ENCODE measurements around the gene IDH3G. TPM values are rescaled to one million over a fixed set of nuclear protein-coding genes. Genes with fewer than 3 reads are reported as not detected.
A peak's percentile ranks its signal among the peaks of the same experiment; 100 is the strongest.
"Not testable (repeated sequence)": the region's sequence is repeated elsewhere in the genome, so short reads cannot be mapped to it uniquely, and the experiment has no call there.

Gene IDH3G
- polyA plus RNA-seq, 1 donor = 58.7 TPM

GRCh38 chrX:153746991-153747390 lies 47.2 kb downstream of the IDH3G start:
- H3K27me3 ChIP-seq (ENCODE audit: control insufficient read depth, insufficient read depth, low read length); H3K36me3 ChIP-seq (ENCODE audit: control insufficient read depth, insufficient read depth, low read length); H3K9me3 ChIP-seq (ENCODE audit: control insufficient read depth, low read depth, low read length); H3K4me3 ChIP-seq (ENCODE audit: low read length); DNase-seq; H3K27ac ChIP-seq (ENCODE audit: low read length): not testable (repeated sequence)
- peaks cover 13% of the 10 kb centered on the region for H3K4me1 ChIP-seq (ENCODE audit: control insufficient read depth, insufficient read depth, low read length)
- no CpG with 5 or more reads among the region's 6 CpGs for whole genome bisulfite sequencing (ENCODE audit: insufficient coverage, low lambda C conversion rate)

- Histone ChIP-seq H3K27me3 (ENCODE audit: control insufficient read depth, insufficient read depth, low read length) (no peaks in the 10 kb centered on the region), H3K36me3 (ENCODE audit: control insufficient read depth, insufficient read depth, low read length) (no peaks in the 10 kb centered on the region), H3K27ac (ENCODE audit: low read length) (no peak overlapping the region), H3K9me3 (ENCODE audit: control insufficient read depth, low read depth, low read length) (no peaks in the 10 kb centered on the region), H3K4me3 (ENCODE audit: low read length) (no peak overlapping the region), H3K4me1 (ENCODE audit: control insufficient read depth, insufficient read depth, low read length) (peaks cover 13% of the 10 kb centered on the region)
- no peak for DNase-seq
- WGBS (ENCODE audit: insufficient coverage, low lambda C conversion rate) = no CpG with 5 or more reads among the region's 3 CpGs
Observed at GRCh38 chrX:153746359-153746758, 47.8 kb downstream of the IDH3G start.

GRCh38 chrX:153745067-153745433 lies 49.1 kb downstream of the IDH3G start:
- peaks cover 25% of the 10 kb centered on the region for H3K4me1 ChIP-seq (ENCODE audit: control insufficient read depth, insufficient read depth, low read length)
- no CpG with 5 or more reads among the region's 12 CpGs for WGBS (ENCODE audit: insufficient coverage, low lambda C conversion rate)
- H3K4me3 ChIP-seq (ENCODE audit: low read length); H3K27me3 ChIP-seq (ENCODE audit: control insufficient read depth, insufficient read depth, low read length); H3K27ac ChIP-seq (ENCODE audit: low read length); H3K9me3 ChIP-seq (ENCODE audit: control insufficient read depth, low read depth, low read length); H3K36me3 ChIP-seq (ENCODE audit: control insufficient read depth, insufficient read depth, low read length); DNase-seq: not testable (repeated sequence)

GRCh38 chrX:153744210-153745066 lies 49.7 kb downstream of the IDH3G start:
- DNase-seq = no peak
- no peaks in the 10 kb centered on the region for H3K27me3 ChIP-seq (ENCODE audit: control insufficient read depth, insufficient read depth, low read length)
- no CpG with 5 or more reads among the region's 38 CpGs for WGBS (ENCODE audit: insufficient coverage, low lambda C conversion rate)
- H3K4me3 ChIP-seq (ENCODE audit: low read length) = peak overlapping the region; percentile 39
- peaks cover 28% of the 10 kb centered on the region for H3K4me1 ChIP-seq (ENCODE audit: control insufficient read depth, insufficient read depth, low read length)
- H3K27ac ChIP-seq (ENCODE audit: low read length) = peak overlapping the region; percentile 89
- no peaks in the 10 kb centered on the region for H3K9me3 ChIP-seq (ENCODE audit: control insufficient read depth, low read depth, low read length)
- peaks cover 3% of the 10 kb centered on the region for H3K36me3 ChIP-seq (ENCODE audit: control insufficient read depth, insufficient read depth, low read length)

- Histone ChIP-seq H3K4me3 (ENCODE audit: low read length) (peak overlapping the region; percentile 39), H3K27ac (ENCODE audit: low read length) (peak overlapping the region; percentile 89), H3K4me1 (ENCODE audit: control insufficient read depth, insufficient read depth, low read length) (peaks cover 28% of the 10 kb centered on the region)
- WGBS (ENCODE audit: insufficient coverage, low lambda C conversion rate) = no CpG with 5 or more reads among the region's 35 CpGs
- H3K9me3 ChIP-seq (ENCODE audit: control insufficient read depth, low read depth, low read length); H3K27me3 ChIP-seq (ENCODE audit: control insufficient read depth, insufficient read depth, low read length); H3K36me3 ChIP-seq (ENCODE audit: control insufficient read depth, insufficient read depth, low read length): not testable (repeated sequence)
- DNase-seq = peak; percentile 83 to 90
Observed at GRCh38 chrX:153743468-153744209, 50.5 kb downstream of the IDH3G start.

- not testable (repeated sequence) for H3K4me3 ChIP-seq (ENCODE audit: low read length); H3K27me3 ChIP-seq (ENCODE audit: control insufficient read depth, insufficient read depth, low read length); H3K36me3 ChIP-seq (ENCODE audit: control insufficient read depth, insufficient read depth, low read length); H3K9me3 ChIP-seq (ENCODE audit: control insufficient read depth, low read depth, low read length); DNase-seq
- Histone ChIP-seq H3K27ac (ENCODE audit: low read length) (peak overlapping the region; percentile 67), H3K4me1 (ENCODE audit: control insufficient read depth, insufficient read depth, low read length) (peaks cover 28% of the 10 kb centered on the region)
- WGBS (ENCODE audit: insufficient coverage, low lambda C conversion rate) = no CpG with 5 or more reads among the region's 32 CpGs
Observed at GRCh38 chrX:153742796-153743467, 51.2 kb downstream of the IDH3G start.

GRCh38 chrX:153742111-153742510 lies 52.1 kb downstream of the IDH3G start:
- H3K36me3 ChIP-seq (ENCODE audit: control insufficient read depth, insufficient read depth, low read length); H3K4me3 ChIP-seq (ENCODE audit: low read length); H3K9me3 ChIP-seq (ENCODE audit: control insufficient read depth, low read depth, low read length); DNase-seq; H3K27ac ChIP-seq (ENCODE audit: low read length); H3K27me3 ChIP-seq (ENCODE audit: control insufficient read depth, insufficient read depth, low read length): not testable (repeated sequence)
- no CpG with 5 or more reads among the region's 14 CpGs for WGBS (ENCODE audit: insufficient coverage, low lambda C conversion rate)
- peaks cover 28% of the 10 kb centered on the region for H3K4me1 ChIP-seq (ENCODE audit: control insufficient read depth, insufficient read depth, low read length)

GRCh38 chrX:153741446-153741845 lies 52.7 kb downstream of the IDH3G start:
- H3K36me3 ChIP-seq (ENCODE audit: control insufficient read depth, insufficient read depth, low read length) = peaks cover 7% of the 10 kb centered on the region
- no peaks in the 10 kb centered on the region for H3K27me3 ChIP-seq (ENCODE audit: control insufficient read depth, insufficient read depth, low read length)
- no CpG with 5 or more reads among the region's 14 CpGs for WGBS (ENCODE audit: insufficient coverage, low lambda C conversion rate)
- H3K27ac ChIP-seq (ENCODE audit: low read length) = no peak overlapping the region
- no peak overlapping the region for H3K4me3 ChIP-seq (ENCODE audit: low read length)
- DNase-seq = no peak
- H3K9me3 ChIP-seq (ENCODE audit: control insufficient read depth, low read depth, low read length) = no peaks in the 10 kb centered on the region
- peaks cover 28% of the 10 kb centered on the region for H3K4me1 ChIP-seq (ENCODE audit: control insufficient read depth, insufficient read depth, low read length)

- DNase-seq = peak; percentile 46 to 74
- no peak overlapping the region for H3K27ac ChIP-seq (ENCODE audit: low read length)
- no peaks in the 10 kb centered on the region for H3K9me3 ChIP-seq (ENCODE audit: control insufficient read depth, low read depth, low read length)
- no CpG with 5 or more reads among the region's 16 CpGs for WGBS (ENCODE audit: insufficient coverage, low lambda C conversion rate)
- no peaks in the 10 kb centered on the region for H3K27me3 ChIP-seq (ENCODE audit: control insufficient read depth, insufficient read depth, low read length)
- no peak overlapping the region for H3K4me3 ChIP-seq (ENCODE audit: low read length)
- H3K36me3 ChIP-seq (ENCODE audit: control insufficient read depth, insufficient read depth, low read length) = peaks cover 7% of the 10 kb centered on the region
- H3K4me1 ChIP-seq (ENCODE audit: control insufficient read depth, insufficient read depth, low read length) = peaks cover 28% of the 10 kb centered on the region
Observed at GRCh38 chrX:153740631-153741222, 53.4 kb downstream of the IDH3G start.
